Lower leg skin (tissue), 4 donors: ENCODE measurements around the gene SLC25A33. TPM values are rescaled to one million over a fixed set of nuclear protein-coding genes. Genes with fewer than 3 reads are reported as not detected.

Experiments
- DNase-seq, 2 donors: peaks; one replicate each; pipeline ENCODE4 v3.0.0-alpha.2; 2019; ENCODE audit warnings: low spot score in 2 of 2
- H3K4me3 ChIP-seq: fragments of 200-600 bp; sonication (generic); 2 replicates; pipeline ENCODE4 v1.5.1; 2017; ENCODE audit warnings: mild to moderate bottlenecking, low read depth; ENCODE audit not compliant: poor library complexity, severe bottlenecking
- POLR2A ChIP-seq, 2 donors: fragments of 450-650 bp; IDR thresholded peaks; one replicate each; pipeline ENCODE4 v1.6.1; 2016 to 2017; ENCODE audit warnings: antibody characterized with exemption in 2 of 2, mild to moderate bottlenecking in 1 of 2, moderate library complexity in 1 of 2
- whole genome bisulfite sequencing, 2 donors: methylation state at CpG; one replicate each; pipeline ENCODE4 v1.1.5; 2018; 5-methylcytosine and 5-hydroxymethylcytosine counted together
- intact Hi-C: fragments of 100-400 bp; cut with DNase I; formaldehyde crosslinking; loops from one replicate; pipeline ENCODE4 v1.15.0; 2023; ENCODE audit warnings: low total_unique reads
- total RNA-seq, 4 donors: library from RNA; depleted of rRNA; stranded (reverse); fragments of >200 nt; gene quantifications; one replicate each; pipeline ENCODE4 v1.1.0, GENCODE V29; 2016
- TF ChIP-seq, protein P1 (sequence below), 3 donors: fragments of 450-650 bp; IDR thresholded peaks; one replicate each; pipeline ENCODE4 v1.5.1; 2016; ENCODE audit warnings: antibody characterized with exemption in 3 of 3, mild to moderate bottlenecking in 3 of 3, moderate library complexity in 2 of 3

Gene SLC25A33
- total RNA-seq, 4 donors from 2014 or later: 2.2 to 6.9 (median 4.8) TPM

GRCh38 chr1:9537863-9538668, 1.2 kb upstream of the SLC25A33 start:
- TF ChIP-seq POLR2A (IDR thresholded peaks at IDR 0.05): no peak
- TF ChIP-seq, protein P1, sequence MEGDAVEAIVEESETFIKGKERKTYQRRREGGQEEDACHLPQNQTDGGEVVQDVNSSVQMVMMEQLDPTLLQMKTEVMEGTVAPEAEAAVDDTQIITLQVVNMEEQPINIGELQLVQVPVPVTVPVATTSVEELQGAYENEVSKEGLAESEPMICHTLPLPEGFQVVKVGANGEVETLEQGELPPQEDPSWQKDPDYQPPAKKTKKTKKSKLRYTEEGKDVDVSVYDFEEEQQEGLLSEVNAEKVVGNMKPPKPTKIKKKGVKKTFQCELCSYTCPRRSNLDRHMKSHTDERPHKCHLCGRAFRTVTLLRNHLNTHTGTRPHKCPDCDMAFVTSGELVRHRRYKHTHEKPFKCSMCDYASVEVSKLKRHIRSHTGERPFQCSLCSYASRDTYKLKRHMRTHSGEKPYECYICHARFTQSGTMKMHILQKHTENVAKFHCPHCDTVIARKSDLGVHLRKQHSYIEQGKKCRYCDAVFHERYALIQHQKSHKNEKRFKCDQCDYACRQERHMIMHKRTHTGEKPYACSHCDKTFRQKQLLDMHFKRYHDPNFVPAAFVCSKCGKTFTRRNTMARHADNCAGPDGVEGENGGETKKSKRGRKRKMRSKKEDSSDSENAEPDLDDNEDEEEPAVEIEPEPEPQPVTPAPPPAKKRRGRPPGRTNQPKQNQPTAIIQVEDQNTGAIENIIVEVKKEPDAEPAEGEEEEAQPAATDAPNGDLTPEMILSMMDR (IDR thresholded peaks at IDR 0.05): no peak
- H3K4me3 ChIP-seq: no peak overlapping the region
- intact Hi-C loops: no loop called here
- 71% methylated on average over 7 of the region's 7 CpGs for WGBS, 2 donors
- peak in 1 of 2 donors; percentile 26 for DNase-seq

GRCh38 chr1:9538669-9539164, 548 bp upstream of the SLC25A33 start:
- 85 to 92% methylated on average over 23 of the region's 23 CpGs for WGBS, 2 donors
- intact Hi-C loops: no loop called here
- H3K4me3 ChIP-seq: no peak overlapping the region
- DNase-seq: peak in 1 of 2 donors; percentile 88
- TF ChIP-seq, protein P1 (IDR thresholded peaks at IDR 0.05): no peak
- no peak for TF ChIP-seq POLR2A (IDR thresholded peaks at IDR 0.05)

- 11 to 36% methylated on average over 18 to 54 of the region's 61 CpGs for WGBS, 2 donors
- peak overlapping the region; percentile 42 for H3K4me3 ChIP-seq
- TF ChIP-seq POLR2A (IDR thresholded peaks at IDR 0.05): no peak
- TF ChIP-seq, protein P1 (IDR thresholded peaks at IDR 0.05): no peak
- intact Hi-C loops: no loop called here
- peak in 1 of 2 donors; percentile 88 for DNase-seq
These were observed 725 bp downstream of the SLC25A33 start for GRCh38 chr1:9539829-9540550.

GRCh38 chr1:9542430-9542829, 3.2 kb downstream of the SLC25A33 start:
- no peak for TF ChIP-seq POLR2A (IDR thresholded peaks at IDR 0.05)
- TF ChIP-seq, protein P1 (IDR thresholded peaks at IDR 0.05): no peak
- no peak for DNase-seq
- H3K4me3 ChIP-seq: no peak overlapping the region
- intact Hi-C loops: no loop called here
- 12 to 13% methylated on average over 3 of the region's 3 CpGs for WGBS, 2 donors

GRCh38 chr1:9544926-9545325, 5.7 kb downstream of the SLC25A33 start:
- no peak overlapping the region for H3K4me3 ChIP-seq
- intact Hi-C loops: no loop called here
- WGBS, 2 donors: 88 to 89% methylated on average over 3 of the region's 3 CpGs
- DNase-seq: no peak
- TF ChIP-seq, protein P1 (IDR thresholded peaks at IDR 0.05): no peak
- no peak for TF ChIP-seq POLR2A (IDR thresholded peaks at IDR 0.05)
